Mesendoderm (in vitro differentiated cells): ENCODE results near the gene GMEB2.
A peak's percentile ranks its signal among the peaks of the same experiment; 100 is the strongest.
"Not testable (repeated sequence)": the region's sequence is repeated elsewhere in the genome, so short reads cannot be mapped to it uniquely, and the experiment has no call there.

ENCODE experiments used
- DNase-seq: peaks from one replicate; pipeline ENCODE4 v3.0.0; 2013
- H2AK5ac ChIP-seq: 2 replicates; pipeline ENCODE4 v1.6.1; 2013; ENCODE audit warnings: low read length, inconsistent platforms
- H2BK120ac ChIP-seq: 2 replicates; pipeline ENCODE4 v1.6.1; 2013; ENCODE audit warnings: low read depth, mild to moderate bottlenecking, low read length, moderate library complexity, mixed read lengths
- H2BK15ac ChIP-seq: replicated peaks from 2 replicates; pipeline ENCODE4 v1.6.1; 2013; ENCODE audit warnings: low read depth, mild to moderate bottlenecking, moderate library complexity
- H2BK5ac ChIP-seq: 2 replicates; pipeline ENCODE4 v1.6.1; 2013; ENCODE audit warnings: low read length, inconsistent platforms
- H3K18ac ChIP-seq: 2 replicates; pipeline ENCODE4 v1.6.1; 2013; ENCODE audit warnings: mild to moderate bottlenecking, low read length, mixed read lengths
- H3K23ac ChIP-seq: one replicate; pipeline ENCODE4 v1.6.1; 2013; ENCODE audit warnings: low read length
- H3K27ac ChIP-seq: 2 replicates; pipeline ENCODE4 v1.5.1; 2013; ENCODE audit warnings: low read depth, mild to moderate bottlenecking, inconsistent platforms, low read length, moderate library complexity
- H3K27me3 ChIP-seq: 2 replicates; pipeline ENCODE4 v1.6.1; 2013; ENCODE audit warnings: low read length, control low read depth, mild to moderate bottlenecking, inconsistent platforms; ENCODE audit not compliant: insufficient read depth, poor library complexity
- H3K36me3 ChIP-seq: 2 replicates; pipeline ENCODE4 v1.6.1; 2013; ENCODE audit warnings: low read length, inconsistent platforms; ENCODE audit not compliant: control insufficient read depth, insufficient read depth
- H3K4ac ChIP-seq: one replicate; pipeline ENCODE4 v1.6.1; 2013; ENCODE audit warnings: low read depth, mild to moderate bottlenecking, low read length, moderate library complexity
- H3K4me1 ChIP-seq: 2 replicates; pipeline ENCODE4 v1.6.1; 2013; ENCODE audit warnings: low read depth, low read length, inconsistent platforms; ENCODE audit not compliant: control insufficient read depth
- H3K4me2 ChIP-seq: 2 replicates; pipeline ENCODE4 v1.6.1; 2013; ENCODE audit warnings: low read length
- H3K4me3 ChIP-seq: 2 replicates; pipeline ENCODE4 v1.5.1; 2013; ENCODE audit warnings: mild to moderate bottlenecking, low read length
- H3K56ac ChIP-seq: one replicate; pipeline ENCODE4 v1.6.1; 2013; ENCODE audit warnings: low read length
- H3K79me1 ChIP-seq: 2 replicates; pipeline ENCODE4 v1.6.1; 2013; ENCODE audit warnings: low read length, inconsistent platforms
- H3K79me2 ChIP-seq: 2 replicates; pipeline ENCODE4 v1.6.1; 2013; ENCODE audit warnings: mild to moderate bottlenecking, low read length; ENCODE audit not compliant: control insufficient read depth, insufficient read depth
- H3K9ac ChIP-seq: 2 replicates; pipeline ENCODE4 v1.6.1; 2013; ENCODE audit warnings: low read length, inconsistent platforms
- H4K5ac ChIP-seq: one replicate; pipeline ENCODE4 v1.6.1; 2013; ENCODE audit warnings: low read length
- H4K8ac ChIP-seq: one replicate; pipeline ENCODE4 v1.6.1; 2013; ENCODE audit warnings: low read depth, mild to moderate bottlenecking, control low read depth, low read length, moderate library complexity
- WGBS: extraction: QIAGEN DNeasy Blood & Tissue Kit; methylation state at CpG from one replicate; pipeline ENCODE4 v1.1.7; 2013; ENCODE audit warnings: low lambda C conversion rate, missing lambda C conversion rate; ENCODE audit not compliant: insufficient coverage; ENCODE audit errors: extremely low coverage; 5-methylcytosine and 5-hydroxymethylcytosine counted together

GMEB2 gene

GRCh38 chr20:63651942-63652191 lies 25.0 kb upstream of the GMEB2 start:
- no peak overlapping the region for H4K8ac ChIP-seq
- peak overlapping the region; percentile 73 for H3K56ac ChIP-seq
- no peak overlapping the region for H3K4me3 ChIP-seq
- H3K79me2 ChIP-seq = no peaks in the 10 kb centered on the region
- H3K18ac ChIP-seq = no peak overlapping the region
- H2BK15ac ChIP-seq = no peak overlapping the region
- no peak overlapping the region for H3K27ac ChIP-seq
- no peaks in the 10 kb centered on the region for H3K36me3 ChIP-seq
- no peaks in the 10 kb centered on the region for H3K79me1 ChIP-seq
- no peak overlapping the region for H3K4ac ChIP-seq
- no CpG with 5 or more reads among the region's 11 CpGs for whole genome bisulfite sequencing
- no peak overlapping the region for H2AK5ac ChIP-seq
- no peak overlapping the region for H2BK5ac ChIP-seq
- no peak overlapping the region for H2BK120ac ChIP-seq
- no peak overlapping the region for H3K23ac ChIP-seq
- no peak overlapping the region for H4K5ac ChIP-seq
- peaks cover 3% of the 10 kb centered on the region for H3K4me1 ChIP-seq
- H3K27me3 ChIP-seq = no peaks in the 10 kb centered on the region
- H3K4me2 ChIP-seq = peak overlapping the region; percentile 23
- DNase-seq = no peak
- H3K9ac ChIP-seq = peak overlapping the region; percentile 48

GRCh38 chr20:63650486-63650885 lies 23.6 kb upstream of the GMEB2 start:
- H4K8ac ChIP-seq, H3K56ac ChIP-seq: not testable (repeated sequence)

GRCh38 chr20:63648895-63649589 lies 22.1 kb upstream of the GMEB2 start:
- Histone ChIP-seq H2BK15ac (no peak overlapping the region), H3K9ac (no peak overlapping the region), H3K4me3 (no peak overlapping the region), H3K23ac (no peak overlapping the region), H3K56ac (no peak overlapping the region), H3K79me2 (no peaks in the 10 kb centered on the region), H3K4me1 (peaks cover under 1% of the 10 kb centered on the region), H3K18ac (no peak overlapping the region), H4K8ac (no peak overlapping the region), H3K36me3 (no peaks in the 10 kb centered on the region), H2AK5ac (no peak overlapping the region), H3K4me2 (no peak overlapping the region), H2BK120ac (no peak overlapping the region), H3K27me3 (no peaks in the 10 kb centered on the region), H3K4ac (no peak overlapping the region), H3K79me1 (no peaks in the 10 kb centered on the region), H3K27ac (no peak overlapping the region), H2BK5ac (no peak overlapping the region), H4K5ac (no peak overlapping the region)
- no peak for DNase-seq
- WGBS = no CpG with 5 or more reads among the region's 11 CpGs

More at GRCh38 chr20:63650486-63650885, 23.6 kb upstream of the GMEB2 start:
- H3K79me2 ChIP-seq, H3K36me3 ChIP-seq, H2BK15ac ChIP-seq, H3K4me2 ChIP-seq, H2BK120ac ChIP-seq, H3K4me1 ChIP-seq, H3K4me3 ChIP-seq, DNase-seq, H3K79me1 ChIP-seq, H2AK5ac ChIP-seq, H3K27me3 ChIP-seq, H3K4ac ChIP-seq, H3K23ac ChIP-seq, H3K9ac ChIP-seq, H4K5ac ChIP-seq, H3K18ac ChIP-seq, H2BK5ac ChIP-seq, H3K27ac ChIP-seq: not testable (repeated sequence)
- no CpG with 5 or more reads among the region's 25 CpGs for WGBS

- Histone ChIP-seq H2BK120ac (no peak overlapping the region), H3K18ac (no peak overlapping the region)
Observed at GRCh38 chr20:63648190-63648589, 21.3 kb upstream of the GMEB2 start.

GRCh38 chr20:63645218-63645617 lies 18.3 kb upstream of the GMEB2 start:
- H2BK120ac ChIP-seq = no peak overlapping the region
- H3K4me2 ChIP-seq = no peak overlapping the region
- H3K18ac ChIP-seq = no peak overlapping the region
- no peak overlapping the region for H3K23ac ChIP-seq
- H4K5ac ChIP-seq = no peak overlapping the region
- no peak overlapping the region for H3K56ac ChIP-seq
- no peaks in the 10 kb centered on the region for H3K27me3 ChIP-seq
- H3K79me1 ChIP-seq = no peaks in the 10 kb centered on the region
- H2BK15ac ChIP-seq = no peak overlapping the region
- no peak for DNase-seq
- no peak overlapping the region for H3K27ac ChIP-seq
- H4K8ac ChIP-seq = no peak overlapping the region
- no peaks in the 10 kb centered on the region for H3K79me2 ChIP-seq
- H2BK5ac ChIP-seq = no peak overlapping the region
- no CpG with 5 or more reads among the region's 4 CpGs for WGBS
- no peak overlapping the region for H2AK5ac ChIP-seq
- no peak overlapping the region for H3K4me3 ChIP-seq
- no peaks in the 10 kb centered on the region for H3K36me3 ChIP-seq
- H3K4ac ChIP-seq = no peak overlapping the region
- H3K9ac ChIP-seq = no peak overlapping the region
- no peaks in the 10 kb centered on the region for H3K4me1 ChIP-seq

More at GRCh38 chr20:63648190-63648589, 21.3 kb upstream of the GMEB2 start:
- Histone ChIP-seq H3K9ac (no peak overlapping the region), H3K4ac (no peak overlapping the region), H3K56ac (no peak overlapping the region), H3K23ac (no peak overlapping the region), H4K5ac (no peak overlapping the region), H3K36me3 (no peaks in the 10 kb centered on the region), H3K4me1 (no peaks in the 10 kb centered on the region), H2AK5ac (no peak overlapping the region), H3K27ac (no peak overlapping the region), H3K4me2 (no peak overlapping the region), H3K79me1 (no peaks in the 10 kb centered on the region), H2BK15ac (no peak overlapping the region), H3K27me3 (no peaks in the 10 kb centered on the region), H2BK5ac (no peak overlapping the region), H4K8ac (no peak overlapping the region), H3K79me2 (no peaks in the 10 kb centered on the region), H3K4me3 (no peak overlapping the region)
- DNase-seq = no peak
- no CpG with 5 or more reads among the region's 6 CpGs for WGBS

GRCh38 chr20:63643946-63644345 lies 17.0 kb upstream of the GMEB2 start:
- H3K56ac ChIP-seq = no peak overlapping the region
- no peaks in the 10 kb centered on the region for H3K27me3 ChIP-seq
- no peak overlapping the region for H3K4me3 ChIP-seq
- no peak overlapping the region for H3K9ac ChIP-seq
- no peak overlapping the region for H4K8ac ChIP-seq
- H3K4ac ChIP-seq = no peak overlapping the region
- no peak overlapping the region for H3K23ac ChIP-seq
- no peaks in the 10 kb centered on the region for H3K79me1 ChIP-seq
- H2BK15ac ChIP-seq = no peak overlapping the region
- H3K4me2 ChIP-seq = no peak overlapping the region
- H3K18ac ChIP-seq = no peak overlapping the region
- H2BK120ac ChIP-seq = no peak overlapping the region
- no peaks in the 10 kb centered on the region for H3K36me3 ChIP-seq
- H3K27ac ChIP-seq = no peak overlapping the region
- H2AK5ac ChIP-seq = no peak overlapping the region
- WGBS = no CpG with 5 or more reads among the region's 15 CpGs
- no peak overlapping the region for H4K5ac ChIP-seq
- no peak for DNase-seq
- H3K4me1 ChIP-seq = no peaks in the 10 kb centered on the region
- no peak overlapping the region for H2BK5ac ChIP-seq
- no peaks in the 10 kb centered on the region for H3K79me2 ChIP-seq
